Parathyroid adenoma (tissue), 2 donors: ENCODE data around the gene SEPTIN2.

ENCODE experiments used
- H2AFZ ChIP-seq: fragments of 300-600 bp; sonication (generic); one replicate; pipeline ENCODE4 v1.7.0; 2017; ENCODE audit warnings: antibody characterized with exemption, mild to moderate bottlenecking
- H3K27ac ChIP-seq: fragments of 300-600 bp; sonication (generic); one replicate; pipeline ENCODE4 v1.7.0; 2017
- H3K27me3 ChIP-seq: fragments of 300-600 bp; sonication (generic); one replicate; pipeline ENCODE4 v1.7.0; 2017; ENCODE audit warnings: low read length; ENCODE audit not compliant: control insufficient read depth, insufficient read depth
- H3K36me3 ChIP-seq: fragments of 300-600 bp; sonication (generic); one replicate; pipeline ENCODE4 v1.7.0; 2017; ENCODE audit warnings: low read length; ENCODE audit not compliant: control insufficient read depth, insufficient read depth
- H3K4me1 ChIP-seq: fragments of 300-600 bp; sonication (generic); one replicate; pipeline ENCODE4 v1.7.0; 2017; ENCODE audit warnings: control low read depth
- H3K4me2 ChIP-seq: fragments of 300-600 bp; sonication (generic); one replicate; pipeline ENCODE4 v1.7.0; 2017; ENCODE audit warnings: low read length
- H3K4me3 ChIP-seq: fragments of 300-600 bp; sonication (generic); one replicate; pipeline ENCODE4 v1.7.0; 2017; ENCODE audit warnings: low read depth, low read length
- H3K79me2 ChIP-seq: fragments of 300-600 bp; sonication (generic); one replicate; pipeline ENCODE4 v1.7.0; 2017; ENCODE audit warnings: control low read depth
- H3K9ac ChIP-seq: fragments of 300-600 bp; sonication (generic); one replicate; pipeline ENCODE4 v1.7.0; 2017; ENCODE audit warnings: mild to moderate bottlenecking
- H3K9me3 ChIP-seq: fragments of 300-600 bp; sonication (generic); one replicate; pipeline ENCODE4 v1.7.0; 2017; ENCODE audit warnings: low read length; ENCODE audit not compliant: control insufficient read depth
- CTCF ChIP-seq: fragments of 300-600 bp; sonication (generic); IDR thresholded peaks from one replicate; pipeline ENCODE4 v1.7.0; 2017; ENCODE audit warnings: antibody characterized with exemption, mild to moderate bottlenecking
- donor health status: primary hyperparathyroidism.

Gene SEPTIN2

GRCh38 chr2:241329669-241330615, 14.2 kb downstream of the SEPTIN2 start:
- no peak overlapping the region for H3K4me3 ChIP-seq
- no peaks in the 10 kb centered on the region for H3K36me3 ChIP-seq
- no peak overlapping the region for H3K4me2 ChIP-seq
- no peak overlapping the region for H3K9ac ChIP-seq
- no peaks in the 10 kb centered on the region for H3K9me3 ChIP-seq
- H3K79me2 ChIP-seq = peaks cover 29% of the 10 kb centered on the region
- no peak overlapping the region for H2AFZ ChIP-seq
- H3K4me1 ChIP-seq = no peaks in the 10 kb centered on the region
- no peaks in the 10 kb centered on the region for H3K27me3 ChIP-seq
- no peak overlapping the region for H3K27ac ChIP-seq
- no peak for TF ChIP-seq CTCF

GRCh38 chr2:241330616-241330981, 14.9 kb downstream of the SEPTIN2 start:
- H3K9me3 ChIP-seq = no peaks in the 10 kb centered on the region
- TF ChIP-seq CTCF = no peak
- no peak overlapping the region for H2AFZ ChIP-seq
- no peaks in the 10 kb centered on the region for H3K36me3 ChIP-seq
- no peaks in the 10 kb centered on the region for H3K27me3 ChIP-seq
- H3K9ac ChIP-seq = no peak overlapping the region
- H3K27ac ChIP-seq = no peak overlapping the region
- no peaks in the 10 kb centered on the region for H3K4me1 ChIP-seq
- H3K4me3 ChIP-seq = no peak overlapping the region
- no peak overlapping the region for H3K4me2 ChIP-seq
- H3K79me2 ChIP-seq = peaks cover 24% of the 10 kb centered on the region

- H3K36me3 ChIP-seq = no peaks in the 10 kb centered on the region
- no peak overlapping the region for H3K27ac ChIP-seq
- H3K9ac ChIP-seq = no peak overlapping the region
- H3K9me3 ChIP-seq = no peaks in the 10 kb centered on the region
- no peak overlapping the region for H2AFZ ChIP-seq
- TF ChIP-seq CTCF = no peak
- H3K79me2 ChIP-seq = peaks cover 8% of the 10 kb centered on the region
- no peaks in the 10 kb centered on the region for H3K27me3 ChIP-seq
- no peak overlapping the region for H3K4me2 ChIP-seq
- peaks cover 4% of the 10 kb centered on the region for H3K4me1 ChIP-seq
- H3K4me3 ChIP-seq = no peak overlapping the region
Observed at GRCh38 chr2:241334813-241335212, 19.1 kb downstream of the SEPTIN2 start.

- no peak overlapping the region for H3K4me2 ChIP-seq
- H3K27ac ChIP-seq = no peak overlapping the region
- no peaks in the 10 kb centered on the region for H3K9me3 ChIP-seq
- H3K27me3 ChIP-seq = no peaks in the 10 kb centered on the region
- peaks cover 3% of the 10 kb centered on the region for H3K79me2 ChIP-seq
- no peak overlapping the region for H2AFZ ChIP-seq
- H3K4me3 ChIP-seq = no peak overlapping the region
- H3K36me3 ChIP-seq = no peaks in the 10 kb centered on the region
- peaks cover 15% of the 10 kb centered on the region for H3K4me1 ChIP-seq
- no peak for TF ChIP-seq CTCF
- no peak overlapping the region for H3K9ac ChIP-seq
Observed at GRCh38 chr2:241339839-241340630, 24.3 kb downstream of the SEPTIN2 start.
